NCI-H2107 treated with DMSO at 0.1 percent for 48 hours (cell line): ENCODE data around the gene HGS.

ENCODE experiments used
- DNase-seq: peaks from one replicate; lab custom pipeline; 2025; ENCODE audit not compliant: unreplicated experiment; lab: John Stamatoyannopoulos, UW

HGS gene

GRCh38 chr17:81683208-81683583, 615 bp upstream of the HGS start:
- DNase-seq: no peak

GRCh38 chr17:81684442-81684911, 666 bp downstream of the HGS start:
- DNase-seq: no peak

- no peak for DNase-seq
Measured at GRCh38 chr17:81685108-81685507, 1.3 kb downstream of the HGS start.

GRCh38 chr17:81686614-81687013, 2.8 kb downstream of the HGS start:
- no peak for DNase-seq

GRCh38 chr17:81687770-81688541, 4.1 kb downstream of the HGS start:
- DNase-seq: no peak

GRCh38 chr17:81688616-81689015, 4.8 kb downstream of the HGS start:
- no peak for DNase-seq

GRCh38 chr17:81690066-81690465, 6.3 kb downstream of the HGS start:
- no peak for DNase-seq

- DNase-seq: no peak
Measured at GRCh38 chr17:81690549-81690948, 6.7 kb downstream of the HGS start.

GRCh38 chr17:81691196-81691595, 7.4 kb downstream of the HGS start:
- no peak for DNase-seq

- no peak for DNase-seq
Measured at GRCh38 chr17:81691608-81692007, 7.8 kb downstream of the HGS start.

- no peak for DNase-seq
Measured at GRCh38 chr17:81693509-81694210, 9.8 kb downstream of the HGS start.

- DNase-seq: no peak
Measured at GRCh38 chr17:81694810-81695209, 11.0 kb downstream of the HGS start.

- DNase-seq: no peak
Measured at GRCh38 chr17:81695211-81695610, 11.4 kb downstream of the HGS start.

GRCh38 chr17:81695801-81696200, 12.0 kb downstream of the HGS start:
- DNase-seq: no peak

- DNase-seq: no peak
Measured at GRCh38 chr17:81696218-81696941, 12.6 kb downstream of the HGS start.

GRCh38 chr17:81697261-81698044, 13.6 kb downstream of the HGS start:
- DNase-seq: no peak

- DNase-seq: no peak
Measured at GRCh38 chr17:81700353-81701287, 16.8 kb downstream of the HGS start.

- no peak for DNase-seq
Measured at GRCh38 chr17:81701288-81702071, 17.7 kb downstream of the HGS start.
